Fibroblast of mammary gland (primary cell): ENCODE measurements around the gene OARD1.

Experiments
- DNase-seq: peaks from one replicate; pipeline ENCODE4 v3.0.0-alpha.2; 2010; ENCODE audit warnings: low read depth
- H3K4me3 ChIP-seq: 2 replicates; pipeline ENCODE4 v1.5.1; 2011; ENCODE audit warnings: low read depth, mild to moderate bottlenecking, low read length, moderate library complexity; ENCODE audit not compliant: control insufficient read depth
- TF ChIP-seq, protein P1 (sequence below): conservative IDR thresholded peaks from 2 replicates; pipeline ENCODE4 v1.5.1; 2011; ENCODE audit warnings: low read depth, low read length, inconsistent platforms; ENCODE audit not compliant: control insufficient read depth, insufficient read depth

The OARD1 gene

DNA sequence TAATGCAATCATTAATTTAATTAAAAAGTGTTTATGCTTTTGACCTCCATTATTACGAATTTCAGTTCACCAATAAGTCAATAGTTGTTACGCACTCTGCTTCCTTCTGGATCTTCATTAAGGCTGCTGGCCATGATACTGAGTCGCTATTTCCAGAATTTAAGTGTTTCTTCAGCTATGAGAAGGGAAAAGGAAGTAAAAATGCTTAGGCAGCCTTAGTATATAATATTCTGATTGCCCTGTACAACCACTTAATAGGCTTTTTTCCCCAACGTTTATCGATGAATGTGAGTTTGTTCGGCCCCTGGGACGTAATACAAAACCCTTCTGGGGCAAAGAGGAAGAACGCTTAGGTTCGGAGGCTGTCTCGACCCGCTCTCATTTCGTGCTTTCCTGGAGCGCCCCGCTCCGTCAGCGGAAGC, 644 bp downstream of the OARD1 start:
- DNase-seq: no peak
- H3K4me3 ChIP-seq: peak overlapping the region; percentile 87
- TF ChIP-seq, protein P1, sequence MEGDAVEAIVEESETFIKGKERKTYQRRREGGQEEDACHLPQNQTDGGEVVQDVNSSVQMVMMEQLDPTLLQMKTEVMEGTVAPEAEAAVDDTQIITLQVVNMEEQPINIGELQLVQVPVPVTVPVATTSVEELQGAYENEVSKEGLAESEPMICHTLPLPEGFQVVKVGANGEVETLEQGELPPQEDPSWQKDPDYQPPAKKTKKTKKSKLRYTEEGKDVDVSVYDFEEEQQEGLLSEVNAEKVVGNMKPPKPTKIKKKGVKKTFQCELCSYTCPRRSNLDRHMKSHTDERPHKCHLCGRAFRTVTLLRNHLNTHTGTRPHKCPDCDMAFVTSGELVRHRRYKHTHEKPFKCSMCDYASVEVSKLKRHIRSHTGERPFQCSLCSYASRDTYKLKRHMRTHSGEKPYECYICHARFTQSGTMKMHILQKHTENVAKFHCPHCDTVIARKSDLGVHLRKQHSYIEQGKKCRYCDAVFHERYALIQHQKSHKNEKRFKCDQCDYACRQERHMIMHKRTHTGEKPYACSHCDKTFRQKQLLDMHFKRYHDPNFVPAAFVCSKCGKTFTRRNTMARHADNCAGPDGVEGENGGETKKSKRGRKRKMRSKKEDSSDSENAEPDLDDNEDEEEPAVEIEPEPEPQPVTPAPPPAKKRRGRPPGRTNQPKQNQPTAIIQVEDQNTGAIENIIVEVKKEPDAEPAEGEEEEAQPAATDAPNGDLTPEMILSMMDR: no peak

DNA sequence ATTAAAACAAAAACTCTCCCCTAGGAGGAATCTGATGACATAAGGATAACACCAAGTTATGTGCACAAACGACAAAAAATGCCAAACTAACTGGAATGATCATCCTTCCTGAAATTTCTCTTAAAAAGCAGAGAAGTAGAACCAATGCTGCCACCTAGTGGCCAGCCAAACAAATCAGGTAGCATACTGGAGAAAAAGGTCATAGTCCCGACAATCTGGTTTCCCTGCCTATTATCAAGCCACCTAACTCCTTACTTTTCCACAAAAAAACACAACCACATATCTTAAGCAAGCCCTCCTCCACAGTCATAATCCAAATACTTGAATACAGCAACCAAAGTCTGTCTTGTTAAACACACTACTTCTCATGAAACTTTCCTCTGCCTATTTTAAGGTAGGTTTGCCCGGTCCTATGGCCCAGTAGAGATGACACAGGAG, 5.3 kb downstream of the OARD1 start:
- peak; percentile 84 for DNase-seq
- no peak overlapping the region for H3K4me3 ChIP-seq
- TF ChIP-seq, protein P1: peak; percentile 82

DNA sequence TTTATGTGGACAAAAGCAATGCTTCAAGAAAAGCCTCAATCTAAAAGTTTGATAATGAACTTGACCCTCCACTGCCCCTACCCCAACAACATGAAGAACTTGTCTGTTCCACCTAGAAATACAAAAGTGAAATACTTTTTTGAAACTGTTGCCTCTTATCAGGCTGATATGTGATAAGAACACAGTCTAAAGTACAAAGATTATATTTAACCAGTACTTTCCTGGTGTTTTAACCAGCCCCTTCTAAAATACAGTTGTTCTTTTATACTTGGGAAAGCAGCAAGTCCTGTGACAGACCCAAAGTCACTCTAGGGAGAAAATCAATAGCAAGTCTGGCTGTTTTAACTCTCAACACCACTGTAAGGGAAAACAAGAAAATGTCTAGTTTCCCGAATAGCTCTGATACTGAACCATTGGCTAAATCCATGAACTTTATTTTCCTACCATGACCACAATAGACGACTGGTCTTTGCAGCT, 6.6 kb downstream of the OARD1 start:
- no peak overlapping the region for H3K4me3 ChIP-seq
- no peak for DNase-seq
- TF ChIP-seq, protein P1: no peak

DNA sequence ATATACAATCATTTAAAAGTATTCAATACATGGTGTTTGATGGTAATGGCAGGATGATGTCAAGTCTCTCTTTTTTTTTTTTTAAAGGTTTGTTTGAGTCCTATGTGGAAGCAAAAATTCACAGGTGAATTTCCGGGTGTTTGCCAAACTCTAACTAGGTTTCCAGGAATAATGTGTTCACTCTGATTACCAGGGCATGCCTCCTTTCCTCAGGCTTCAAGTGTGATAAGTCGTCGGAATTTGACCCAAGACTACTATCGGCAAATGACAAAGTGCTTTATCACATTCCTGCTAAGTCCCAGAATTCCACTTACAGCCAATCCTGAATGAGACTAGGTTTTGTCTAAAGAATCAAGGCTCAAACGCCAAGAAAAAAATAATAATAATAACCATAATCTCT, 7.3 kb downstream of the OARD1 start:
- H3K4me3 ChIP-seq: no peak overlapping the region
- TF ChIP-seq, protein P1: no peak

DNA sequence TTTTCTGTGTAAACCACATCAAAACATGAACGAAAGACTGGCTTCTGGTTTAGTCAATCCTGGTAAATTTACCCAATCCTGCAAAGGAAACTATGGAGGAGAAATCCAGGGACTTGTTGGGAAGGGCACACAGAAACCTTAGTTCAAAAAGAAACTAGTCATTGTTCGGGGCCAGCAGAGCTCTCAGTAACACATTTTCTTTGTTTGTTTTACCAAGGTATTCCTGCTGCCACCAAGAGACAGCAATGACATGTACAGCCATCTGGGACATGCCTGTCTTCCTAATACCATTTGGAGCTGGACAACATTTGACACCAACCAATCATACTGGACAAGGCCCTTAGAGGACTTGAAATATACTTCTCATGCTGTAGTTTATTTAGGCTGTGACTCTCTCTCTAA, 8.3 kb downstream of the OARD1 start:
- TF ChIP-seq, protein P1: no peak
- no peak for DNase-seq
- H3K4me3 ChIP-seq: no peak overlapping the region

More for the DNA sequence above, 7.3 kb downstream of the OARD1 start:
- DNase-seq: no peak

DNA sequence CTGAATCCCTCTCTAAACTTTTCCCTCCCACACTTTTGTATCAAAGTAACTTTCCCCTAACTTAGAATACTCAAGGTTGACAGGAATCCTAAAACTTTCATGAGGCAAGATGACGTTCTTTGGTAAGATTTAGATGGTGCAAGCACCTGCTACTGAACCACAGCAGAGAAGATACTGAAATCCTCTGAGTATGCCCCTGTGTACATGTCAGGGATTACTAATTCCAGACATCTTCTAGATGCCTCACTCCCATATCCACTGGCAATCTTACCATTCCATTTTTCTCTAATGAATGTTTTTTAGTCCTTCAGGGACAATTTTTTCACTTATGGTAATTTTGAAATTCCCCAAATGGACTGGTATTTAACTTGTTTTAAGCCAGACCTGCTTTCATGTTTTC, 10.1 kb downstream of the OARD1 start:
- DNase-seq: no peak
- no peak overlapping the region for H3K4me3 ChIP-seq
- TF ChIP-seq, protein P1: no peak

DNA sequence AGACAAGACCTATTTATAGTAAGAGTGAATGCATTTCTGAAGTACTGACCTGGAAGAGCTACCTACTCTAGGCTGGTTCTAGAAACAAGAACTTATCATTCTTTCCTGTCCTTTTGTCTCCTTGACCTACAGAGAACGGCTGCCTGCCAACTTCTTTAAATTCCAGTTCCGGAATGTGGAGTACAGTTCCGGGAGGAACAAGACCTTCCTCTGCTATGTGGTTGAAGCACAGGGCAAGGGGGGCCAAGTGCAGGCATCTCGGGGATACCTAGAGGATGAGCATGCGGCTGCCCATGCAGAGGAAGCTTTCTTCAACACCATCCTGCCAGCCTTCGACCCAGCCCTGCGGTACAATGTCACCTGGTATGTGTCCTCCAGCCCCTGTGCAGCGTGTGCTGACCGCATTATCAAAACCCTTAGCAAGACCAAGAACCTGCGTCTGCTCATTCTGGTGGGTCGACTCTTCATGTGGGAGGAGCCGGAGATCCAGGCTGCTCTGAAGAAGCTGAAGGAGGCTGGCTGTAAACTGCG, 10.9 kb downstream of the OARD1 start:
- TF ChIP-seq, protein P1: no peak
- no peak overlapping the region for H3K4me3 ChIP-seq
- no peak for DNase-seq
